ENCODE measurements around the gene ARR3.
"Not testable (repeated sequence)": the region's sequence is repeated elsewhere in the genome, so short reads cannot be mapped to it uniquely, and the experiment has no call there.

ARR3 gene

GRCh38 chrX:70268034-70268433 is at the start of gene ARR3:
ARR3 (plus strand) TSS chrX:70268334; CDS start chrX:70269386, 1,052 bp downstream.
- no peak for DNase-seq

GRCh38 chrX:70219938-70220764 is 48.0 kb upstream of the ARR3 start:
- DNase-seq: no peak

- no peak for DNase-seq
These were observed 42.1 kb upstream of the ARR3 start for GRCh38 chrX:70226048-70226447.

- DNase-seq: no peak
These were observed 41.4 kb upstream of the ARR3 start for GRCh38 chrX:70226687-70227086.

- DNase-seq: no peak
These were observed 36.5 kb upstream of the ARR3 start for GRCh38 chrX:70231666-70232065.

- no peak for DNase-seq
These were observed 33.8 kb upstream of the ARR3 start, which contains the start of gene AWAT1 for GRCh38 chrX:70234355-70234754. AWAT1 (plus strand) TSS chrX:70234655; CDS start chrX:70234696, 41 bp downstream.

- no peak for DNase-seq
These were observed 27.4 kb upstream of the ARR3 start for GRCh38 chrX:70240751-70241150.

- no peak for DNase-seq
These were observed 26.6 kb upstream of the ARR3 start for GRCh38 chrX:70241501-70241900.

GRCh38 chrX:70243601-70244000 is 24.5 kb upstream of the ARR3 start:
- not testable (repeated sequence) for DNase-seq

GRCh38 chrX:70244881-70245280 is 23.3 kb upstream of the ARR3 start:
- no peak for DNase-seq

- no peak for DNase-seq
These were observed 20.9 kb upstream of the ARR3 start for GRCh38 chrX:70247252-70247651.

GRCh38 chrX:70252491-70252890 is 15.6 kb upstream of the ARR3 start:
- no peak for DNase-seq

- DNase-seq: no peak
These were observed 14.6 kb upstream of the ARR3 start for GRCh38 chrX:70253377-70254062.

- no peak for DNase-seq
These were observed 14.1 kb upstream of the ARR3 start for GRCh38 chrX:70254063-70254400.

- no peak for DNase-seq
These were observed 13.2 kb upstream of the ARR3 start for GRCh38 chrX:70254909-70255308.

- DNase-seq: no peak
These were observed 12.7 kb upstream of the ARR3 start for GRCh38 chrX:70255452-70255851.

GRCh38 chrX:70257423-70258288 is 10.5 kb upstream of the ARR3 start:
- DNase-seq: no peak

GRCh38 chrX:70260104-70260503 is 8.0 kb upstream of the ARR3 start, which contains the start of gene P2RY4:
P2RY4 (minus strand) TSS chrX:70260204; CDS start chrX:70259624, 580 bp downstream.
- DNase-seq: no peak

- no peak for DNase-seq
These were observed 5.1 kb upstream of the ARR3 start for GRCh38 chrX:70262952-70263567.

GRCh38 chrX:70264784-70265183 is 3.4 kb upstream of the ARR3 start:
- no peak for DNase-seq

GRCh38 chrX:70274029-70274428 is 5.9 kb downstream of the ARR3 start:
- DNase-seq: not testable (repeated sequence)

GRCh38 chrX:70279081-70279480 is 10.9 kb downstream of the ARR3 start:
- no peak for DNase-seq

- DNase-seq: no peak
These were observed 12.4 kb downstream of the ARR3 start for GRCh38 chrX:70280573-70280972.

All from CD4-positive, alpha-beta T cell treated with Interleukin-4 for 4 hours (primary cell).